GM21737 (cell line): Measurements from ENCODE around the gene RNPC3.
"Not testable (repeated sequence)": the region's sequence is repeated elsewhere in the genome, so short reads cannot be mapped to it uniquely, and the experiment has no call there.

ENCODE experiments used
- ATAC-seq: cut with Tn5 transposase; IDR thresholded peaks from one replicate; pipeline ENCODE4 v1.9.1; 2021; ENCODE audit warnings: mild to moderate bottlenecking, moderate library complexity; ENCODE audit not compliant: unreplicated experiment

RNPC3 gene

GRCh38 chr1:103560427-103560826, 34.9 kb downstream of the RNPC3 start:
- no peak for ATAC-seq

- not testable (repeated sequence) for ATAC-seq
Observed at GRCh38 chr1:103561124-103561523, 35.6 kb downstream of the RNPC3 start.

- ATAC-seq = peak; percentile 84
Observed at GRCh38 chr1:103561643-103562395, 36.3 kb downstream of the RNPC3 start.

- no peak for ATAC-seq
Observed at GRCh38 chr1:103563056-103563455, 37.6 kb downstream of the RNPC3 start.

- no peak for ATAC-seq
Observed at GRCh38 chr1:103569493-103569892, 44.0 kb downstream of the RNPC3 start.

- ATAC-seq = not testable (repeated sequence)
Observed at GRCh38 chr1:103571289-103571688, 45.8 kb downstream of the RNPC3 start, which contains the start of gene AMY2B. AMY2B (plus strand) TSS chr1:103571589; CDS start chr1:103571603, 14 bp downstream.

- no peak for ATAC-seq
Observed at GRCh38 chr1:103576065-103576464, 50.6 kb downstream of the RNPC3 start.

- ATAC-seq = not testable (repeated sequence)
Observed at GRCh38 chr1:103576784-103577183, 51.3 kb downstream of the RNPC3 start.

GRCh38 chr1:103582464-103582863, 57.0 kb downstream of the RNPC3 start:
- no peak for ATAC-seq

- ATAC-seq = no peak
Observed at GRCh38 chr1:103583887-103584286, 58.4 kb downstream of the RNPC3 start.

GRCh38 chr1:103584537-103584936, 59.0 kb downstream of the RNPC3 start:
- no peak for ATAC-seq

GRCh38 chr1:103602740-103603139, 77.2 kb downstream of the RNPC3 start:
- not testable (repeated sequence) for ATAC-seq
